Spleen (tissue), 7 donors: ENCODE measurements around the gene FGGY.

Experiments used
- POLR2A ChIP-seq, 3 donors: fragments of 450-650 bp; IDR thresholded peaks; one replicate each; pipeline ENCODE4 v1.5.1; 2017; ENCODE audit warnings: antibody characterized with exemption in 3 of 3, mild to moderate bottlenecking in 1 of 3
- POLR2AphosphoS5 ChIP-seq, 3 donors: sonication (generic); formaldehyde crosslinking; IDR thresholded peaks; one replicate each; pipeline ENCODE4 v1.5.1; 2017; ENCODE audit warnings: antibody characterized with exemption in 3 of 3
- TF ChIP-seq, protein P1 (sequence below), 11 experiments: fragments of 200-600 bp in 7 of 11; fragments of 450-650 bp in 4 of 11; sonication (generic) in 4 of 11; IDR thresholded peaks in 8 of 11; conservative IDR thresholded peaks in 3 of 11; 1 replicate in 7 of 11; 2 replicates in 4 of 11; pipeline versions ENCODE4 v1.4.0 to v1.8.0; 2016 to 2021; ENCODE audit warnings: antibody characterized with exemption in 11 of 11, inconsistent platforms in 4 of 11, mild to moderate bottlenecking in 1 of 11
- donor health status: DM: no; HTN: no; CAD: no; lungs with moderate emphysema.
- donor health status: DM: no; HTN: no; CAD: no.
- donor health status: DM: no; HTN: no; CAD: no.

DNA sequence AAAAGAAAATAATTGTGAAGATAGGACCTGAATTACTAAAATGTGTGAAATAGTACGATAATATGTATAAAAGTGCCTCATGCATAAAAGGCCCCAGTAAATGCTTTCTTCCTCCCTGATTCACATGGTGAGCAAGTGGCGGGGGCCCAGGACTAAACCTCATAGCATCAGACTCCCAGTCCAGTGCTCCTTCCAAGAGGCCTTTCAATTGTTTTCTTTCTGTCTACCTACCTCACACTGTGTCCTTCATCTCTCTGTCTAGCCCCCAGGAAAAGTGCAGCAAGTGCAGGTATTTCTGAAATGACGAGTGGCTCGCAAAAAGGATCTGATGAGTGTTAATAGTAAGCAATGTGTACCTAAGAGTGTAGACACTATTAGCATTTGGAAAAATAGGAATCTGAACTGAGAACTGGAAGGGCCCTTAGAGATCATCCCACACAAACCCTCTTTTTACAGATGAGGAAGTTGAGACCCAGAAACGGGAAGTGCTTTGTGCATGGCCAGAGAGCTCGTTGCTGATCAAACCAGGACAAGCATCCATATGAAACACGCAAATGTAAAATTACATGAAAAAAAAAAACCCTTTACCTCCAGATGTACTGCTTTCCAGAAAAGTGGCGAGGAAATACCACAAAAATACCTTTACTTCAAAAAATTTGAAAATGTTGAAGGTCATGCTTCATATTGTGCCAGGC, 399.7 kb downstream of the FGGY start:
- TF ChIP-seq, protein P1, sequence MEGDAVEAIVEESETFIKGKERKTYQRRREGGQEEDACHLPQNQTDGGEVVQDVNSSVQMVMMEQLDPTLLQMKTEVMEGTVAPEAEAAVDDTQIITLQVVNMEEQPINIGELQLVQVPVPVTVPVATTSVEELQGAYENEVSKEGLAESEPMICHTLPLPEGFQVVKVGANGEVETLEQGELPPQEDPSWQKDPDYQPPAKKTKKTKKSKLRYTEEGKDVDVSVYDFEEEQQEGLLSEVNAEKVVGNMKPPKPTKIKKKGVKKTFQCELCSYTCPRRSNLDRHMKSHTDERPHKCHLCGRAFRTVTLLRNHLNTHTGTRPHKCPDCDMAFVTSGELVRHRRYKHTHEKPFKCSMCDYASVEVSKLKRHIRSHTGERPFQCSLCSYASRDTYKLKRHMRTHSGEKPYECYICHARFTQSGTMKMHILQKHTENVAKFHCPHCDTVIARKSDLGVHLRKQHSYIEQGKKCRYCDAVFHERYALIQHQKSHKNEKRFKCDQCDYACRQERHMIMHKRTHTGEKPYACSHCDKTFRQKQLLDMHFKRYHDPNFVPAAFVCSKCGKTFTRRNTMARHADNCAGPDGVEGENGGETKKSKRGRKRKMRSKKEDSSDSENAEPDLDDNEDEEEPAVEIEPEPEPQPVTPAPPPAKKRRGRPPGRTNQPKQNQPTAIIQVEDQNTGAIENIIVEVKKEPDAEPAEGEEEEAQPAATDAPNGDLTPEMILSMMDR (IDR thresholded peaks at IDR 0.05 in 8 of 11, conservative IDR thresholded peaks at IDR 0.05 in 3 of 11), result no peak
- no peak for TF ChIP-seq POLR2A (IDR thresholded peaks at IDR 0.05)
- TF ChIP-seq POLR2AphosphoS5 (IDR thresholded peaks at IDR 0.05), result no peak
